ENCODE measurements around the gene SUMO2. TPM values are rescaled to one million over a fixed set of nuclear protein-coding genes. Genes with fewer than 3 reads are reported as not detected.

The SUMO2 gene
- total and polyA plus RNA-seq, 10 of the 15 experiments (the other 5 are each of a cell fraction or from before 2014, with no cell fraction given), result 163 to 803 (median 555) TPM

GRCh38 chr17:75205037-75205792 lies 22.5 kb upstream of the SUMO2 start, which contains the start of gene NUP85 (continued):
- TF ChIP-seq CUX1 (IDR thresholded peaks at IDR 0.05; ENCODE audit: insufficient replicate concordance, low read depth, low read length), result no peak

- ChIA-PET POLR2A (interaction anchor here (0.8 to 1.6 kb wide), 5 partner anchors 10 to 240 kb away, joined by 3 to 10 read pairs (median 3); no protein-coding TSS in a partner anchor), SMC1A (ENCODE audit: uncharacterized antibody, unreplicated experiment) (interaction anchor here (0.6 to 8.0 kb wide), 7 partner anchors 11 to 238 kb away, joined by 3 to 134 read pairs (median 11); partner anchors contain the start of gene MRPL58), RAD21 (ENCODE audit: unreplicated experiment) (interaction anchor here (1.1 to 10.4 kb wide), 5 partner anchors 26 to 279 kb away, joined by 3 to 131 read pairs (median 4); no protein-coding TSS in a partner anchor), CTCF (interaction anchor here (0.9 to 12.2 kb wide), 19 partner anchors 9 to 238 kb away, joined by 3 to 293 read pairs (median 6); partner anchors contain the start of genes ARMC7, GGA3 and SUMO2)
- Histone ChIP-seq H3K27ac (ENCODE audit: control insufficient read depth, insufficient read depth) (no peak overlapping the region), H3K4me1 (ENCODE audit: control insufficient read depth, insufficient read depth, low read length) (no peaks in the 10 kb centered on the region; the same call in 1 of the 2 replicates), H3K4me3 (no peak overlapping the region), H3K9ac (ENCODE audit: control insufficient read depth, insufficient read depth, low read length) (no peak overlapping the region), H3K79me2 (ENCODE audit: control insufficient read depth, insufficient read depth, low read length) (peaks cover 7% of the 10 kb centered on the region), H3K27me3 (replicated peaks in 1 of 2; ENCODE audit: control insufficient read depth in 2 of 2, insufficient read depth in 2 of 2, low read length in 1 of 2) (no peaks in the 10 kb centered on the region), H3K9me3 (replicated peaks; ENCODE audit: control insufficient read depth, insufficient read depth, low read length) (no peaks in the 10 kb centered on the region), H3K36me3 (ENCODE audit: control insufficient read depth in 2 of 2, insufficient read depth in 2 of 2, low read length in 1 of 2) (no peaks in the 10 kb centered on the region), H3K4me2 (ENCODE audit: control insufficient read depth, insufficient read depth) (no peak overlapping the region), H2AFZ (ENCODE audit: control insufficient read depth, low read depth, low read length) (no peak overlapping the region), H4K20me1 (ENCODE audit: control insufficient read depth, insufficient read depth) (no peaks in the 10 kb centered on the region)
- TF ChIP-seq ESRRA (IDR thresholded peaks at IDR 0.05; ENCODE audit: low read length) (no peak), SIX5 (IDR thresholded peaks at IDR 0.05; ENCODE audit: low read depth, low read length, severe bottlenecking) (no peak), ZBED1 (IDR thresholded peaks at IDR 0.05; ENCODE audit: borderline replicate concordance) (no peak), E2F8 (IDR thresholded peaks at IDR 0.05; ENCODE audit: low read depth, partially characterized antibody) (no peak), CEBPB (IDR thresholded peaks at IDR 0.05; ENCODE audit: borderline replicate concordance in 1 of 2, low read depth in 2 of 2, low read length in 2 of 2) (no peak)
- no TSS peak for BruUV-seq (replicated peaks)
- DNase-seq (ENCODE audit: low read depth, low spot score) (no peak), ATAC-seq (no peak), FAIRE-seq (no peak)
- in situ Hi-C loops (cut with MboI) (loop anchor here (5.0 kb wide), 2 partner anchors 88 to 238 kb away; no protein-coding TSS in a partner anchor), intact Hi-C loops (cut with micrococcal nuclease; ENCODE audit: unreplicated experiment) (no loop called here)
- 78% methylated on average over 6 of the region's 6 CpGs for WGBS (ENCODE audit: insufficient coverage, insufficient replicate concordance, low lambda C conversion rate, missing lambda C conversion rate)
These were observed 17.3 kb upstream of the SUMO2 start for GRCh38 chr17:75199886-75200618.
